Fibroblast of the aortic adventitia (primary cell): ENCODE measurements around the gene CAPN10. TPM values are rescaled to one million over a fixed set of nuclear protein-coding genes. Genes with fewer than 3 reads are reported as not detected.

ENCODE experiments used
- DNase-seq: peaks from one replicate; pipeline ENCODE4 v3.0.0-alpha.2; 2010; ENCODE audit warnings: low read depth
- H3K4me3 ChIP-seq: 2 replicates; pipeline ENCODE4 v1.5.1; 2011; ENCODE audit warnings: low read depth, mild to moderate bottlenecking, control low read depth, low read length, moderate library complexity
- total RNA-seq: library from RNA; depleted of rRNA; stranded (reverse); fragments of >200 nt; gene quantifications from 2 replicates; pipeline ENCODE4 v1.2.3, GENCODE V29; 2012; ENCODE audit warnings: low replicate concordance
- TF ChIP-seq, protein P1 (sequence below): IDR thresholded peaks from 2 replicates; pipeline ENCODE4 v1.5.1; 2011; ENCODE audit warnings: mild to moderate bottlenecking, low read length, control low read depth, inconsistent platforms; ENCODE audit not compliant: insufficient read depth

Gene CAPN10
- total RNA-seq, 1 donor = 14.3 TPM

DNA sequence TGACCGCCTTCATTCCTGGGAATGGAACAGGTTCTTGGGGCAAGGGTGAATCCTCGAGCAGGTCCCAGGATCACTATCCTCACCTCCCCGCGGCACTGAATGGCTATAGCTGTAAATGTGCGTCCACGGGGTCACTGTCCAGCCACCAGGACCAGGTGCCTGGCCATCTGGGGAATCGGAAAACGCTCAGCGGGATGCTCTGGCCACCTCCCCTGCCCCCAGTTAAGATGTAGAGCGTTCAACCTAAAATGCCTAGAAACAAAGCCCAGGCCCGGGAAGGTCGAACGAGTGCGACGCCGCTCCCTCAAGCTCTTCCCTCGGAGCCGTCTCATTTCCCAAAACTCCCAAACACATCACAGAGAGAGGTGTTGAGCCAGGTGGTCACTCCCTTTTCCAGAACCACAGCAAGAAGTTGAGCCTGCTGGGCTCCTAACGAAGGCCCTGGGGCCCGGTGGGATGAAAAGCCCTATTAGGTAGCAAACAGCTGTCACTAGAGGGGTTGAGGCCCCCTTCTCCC, 795 bp upstream of the CAPN10 start:
- TF ChIP-seq, protein P1, sequence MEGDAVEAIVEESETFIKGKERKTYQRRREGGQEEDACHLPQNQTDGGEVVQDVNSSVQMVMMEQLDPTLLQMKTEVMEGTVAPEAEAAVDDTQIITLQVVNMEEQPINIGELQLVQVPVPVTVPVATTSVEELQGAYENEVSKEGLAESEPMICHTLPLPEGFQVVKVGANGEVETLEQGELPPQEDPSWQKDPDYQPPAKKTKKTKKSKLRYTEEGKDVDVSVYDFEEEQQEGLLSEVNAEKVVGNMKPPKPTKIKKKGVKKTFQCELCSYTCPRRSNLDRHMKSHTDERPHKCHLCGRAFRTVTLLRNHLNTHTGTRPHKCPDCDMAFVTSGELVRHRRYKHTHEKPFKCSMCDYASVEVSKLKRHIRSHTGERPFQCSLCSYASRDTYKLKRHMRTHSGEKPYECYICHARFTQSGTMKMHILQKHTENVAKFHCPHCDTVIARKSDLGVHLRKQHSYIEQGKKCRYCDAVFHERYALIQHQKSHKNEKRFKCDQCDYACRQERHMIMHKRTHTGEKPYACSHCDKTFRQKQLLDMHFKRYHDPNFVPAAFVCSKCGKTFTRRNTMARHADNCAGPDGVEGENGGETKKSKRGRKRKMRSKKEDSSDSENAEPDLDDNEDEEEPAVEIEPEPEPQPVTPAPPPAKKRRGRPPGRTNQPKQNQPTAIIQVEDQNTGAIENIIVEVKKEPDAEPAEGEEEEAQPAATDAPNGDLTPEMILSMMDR = no peak
- DNase-seq = no peak
- H3K4me3 ChIP-seq = peak overlapping the region; percentile 99

DNA sequence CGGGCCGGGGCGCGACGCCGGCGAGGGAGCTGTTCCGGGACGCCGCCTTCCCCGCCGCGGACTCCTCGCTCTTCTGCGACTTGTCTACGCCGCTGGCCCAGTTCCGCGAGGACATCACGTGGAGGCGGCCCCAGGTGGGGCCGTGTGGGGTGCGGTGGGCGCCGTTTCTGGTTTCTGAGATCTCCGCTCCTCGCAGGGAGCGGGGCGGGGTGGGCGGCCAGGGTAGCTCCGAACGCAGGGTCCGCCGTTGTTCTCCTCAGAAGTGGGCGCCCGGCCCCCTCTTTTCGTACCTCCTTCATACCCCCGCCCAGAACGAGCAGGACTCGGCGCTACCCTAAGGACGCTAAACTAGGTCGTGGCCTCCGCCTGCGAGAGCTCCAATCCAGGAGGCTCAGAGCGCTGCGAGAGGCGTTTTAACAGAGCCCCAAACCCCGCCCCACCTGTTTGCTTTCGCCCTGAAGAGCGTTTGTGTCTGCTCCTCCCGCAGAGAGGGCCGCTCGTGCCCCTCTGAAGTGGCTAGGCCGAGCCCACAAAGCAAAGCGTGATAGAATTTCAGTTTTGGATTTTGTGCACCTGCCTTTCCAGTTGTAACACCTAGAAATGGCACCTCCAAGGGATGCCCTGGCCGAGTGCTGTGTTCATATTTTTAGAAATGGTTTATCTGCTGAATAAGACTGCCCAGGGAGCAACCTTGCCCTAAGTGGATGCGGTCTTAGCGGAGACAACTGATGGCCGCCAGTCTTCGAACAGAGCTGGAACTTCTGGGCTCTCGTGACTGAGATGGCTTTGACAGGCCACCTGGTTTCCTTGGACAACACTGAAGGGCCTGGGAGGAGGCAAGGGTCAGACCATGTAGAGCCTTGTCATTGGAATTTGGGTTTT, 626 bp downstream of the CAPN10 start:
- TF ChIP-seq, protein P1 = no peak
- no peak for DNase-seq
- peak overlapping the region; percentile 99 for H3K4me3 ChIP-seq

DNA sequence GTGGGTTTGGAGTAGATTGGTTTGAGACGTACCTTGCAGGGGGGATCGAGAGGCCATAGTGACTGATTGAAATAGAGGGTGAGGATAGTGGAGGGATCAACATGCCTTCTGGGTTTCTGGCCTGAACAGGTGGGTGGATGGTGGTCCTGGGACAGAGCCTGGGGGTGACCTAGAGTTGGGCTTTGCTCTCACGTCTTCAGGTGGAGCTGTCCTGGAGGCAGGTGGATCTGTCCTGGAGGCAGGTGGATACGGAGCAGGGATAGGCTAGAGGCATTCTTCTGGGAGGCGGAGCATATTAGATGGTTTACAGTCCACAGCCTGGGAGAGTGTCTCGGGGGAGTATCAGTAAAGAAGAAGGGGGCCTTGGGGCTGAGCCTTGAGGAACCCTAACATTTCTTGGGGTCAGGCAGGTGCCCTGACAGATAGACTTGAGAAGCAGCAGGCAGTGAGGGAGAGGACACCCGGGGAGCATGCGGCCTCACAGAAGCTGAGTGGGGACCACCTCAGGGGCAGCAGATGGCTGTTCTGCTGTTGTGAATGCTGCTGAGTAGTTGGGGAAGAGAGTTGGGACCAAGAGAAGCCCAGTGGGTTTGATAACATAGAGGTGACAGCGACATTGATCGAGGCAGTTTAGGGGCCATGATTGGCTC, 1.6 kb downstream of the CAPN10 start:
- DNase-seq = no peak
- H3K4me3 ChIP-seq = peak overlapping the region; percentile 99
- TF ChIP-seq, protein P1 = no peak

DNA sequence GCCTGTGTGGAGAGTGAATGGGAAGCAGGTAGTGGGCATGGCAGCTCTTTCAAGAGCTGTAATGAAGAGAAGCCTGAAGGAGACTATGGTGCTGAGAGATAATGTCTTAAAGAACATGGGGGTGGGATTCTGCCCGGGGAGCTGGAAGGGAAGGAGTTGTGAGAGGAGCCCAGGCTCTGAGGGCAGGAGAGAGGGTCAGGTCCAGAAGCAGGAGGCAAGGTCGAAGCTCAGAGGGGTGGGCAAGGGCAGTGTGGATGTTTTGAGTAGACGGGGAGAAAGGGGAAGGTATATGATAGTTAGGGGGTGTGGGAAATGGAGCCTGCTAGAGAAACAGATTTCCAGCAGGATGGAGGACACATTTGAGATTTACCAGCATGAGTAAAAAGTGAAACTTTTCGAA, 2.1 kb downstream of the CAPN10 start:
- H3K4me3 ChIP-seq = no peak overlapping the region
- DNase-seq = no peak
- TF ChIP-seq, protein P1 = no peak

DNA sequence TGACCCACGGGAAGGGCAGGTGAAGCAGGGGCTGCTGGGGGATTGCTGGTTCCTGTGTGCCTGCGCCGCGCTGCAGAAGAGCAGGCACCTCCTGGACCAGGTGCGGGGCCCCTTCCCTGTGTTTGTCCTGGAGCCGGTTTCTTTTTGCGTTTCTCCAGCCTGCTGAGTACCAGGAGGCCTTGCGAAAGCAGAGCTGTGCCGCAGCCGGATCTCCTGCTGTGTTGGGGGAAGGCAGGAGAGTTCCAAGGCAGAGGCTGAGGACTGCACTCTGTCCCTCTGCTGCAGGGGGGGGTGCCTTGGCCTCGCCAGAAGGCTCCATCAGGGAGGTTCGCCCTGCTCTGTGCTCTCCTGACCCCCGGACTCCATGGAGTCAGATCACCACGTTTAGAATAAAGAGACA, 2.8 kb downstream of the CAPN10 start:
- TF ChIP-seq, protein P1 = no peak
- no peak overlapping the region for H3K4me3 ChIP-seq
- DNase-seq = no peak

DNA sequence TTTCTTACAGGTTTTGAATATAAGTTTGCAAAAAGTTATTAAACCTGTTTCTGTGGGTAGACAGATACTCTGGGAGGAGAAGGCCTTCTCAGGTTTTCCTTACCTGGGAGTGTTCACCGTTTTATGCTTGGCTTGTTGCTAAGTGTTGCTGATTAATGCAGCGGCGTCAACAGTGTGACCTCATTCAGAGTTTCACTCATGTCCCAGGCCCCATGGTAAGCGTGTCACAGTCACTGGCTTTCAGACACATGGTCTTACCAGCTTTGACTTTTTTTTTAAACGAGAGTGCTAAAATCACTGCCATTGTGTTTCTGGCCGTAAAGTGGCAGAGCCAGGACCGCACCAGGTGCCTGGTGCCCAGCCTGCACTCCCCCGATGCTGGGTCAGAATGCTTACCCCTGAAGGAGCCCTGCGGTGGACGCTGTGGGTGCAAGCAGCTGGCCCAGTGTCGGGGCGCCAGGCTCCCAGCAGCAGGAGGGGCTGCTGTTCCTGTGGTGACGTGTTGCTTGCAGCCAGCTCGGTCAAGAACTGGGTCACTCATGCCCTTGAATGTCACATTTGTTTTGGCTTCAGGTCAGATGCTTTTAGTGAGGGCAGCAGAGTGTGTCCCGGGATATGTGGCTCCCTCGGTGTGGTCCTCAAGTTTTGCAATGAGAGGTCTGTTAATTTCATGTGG, 3.5 kb downstream of the CAPN10 start:
- DNase-seq = no peak
- TF ChIP-seq, protein P1 = no peak
- H3K4me3 ChIP-seq = no peak overlapping the region
